HEK293 (cell line): Measurements from ENCODE around the gene SYTL5.

Source experiments
- CTCF ChIA-PET: fragments of 350-600 bp; formaldehyde crosslinking; extraction: SDS; loops from one replicate; lab custom pipeline; 2021; ENCODE audit warnings: antibody characterized with exemption; lab: Yijun Ruan, JAX
- POLR2A ChIA-PET: fragments of 300-600 bp; formaldehyde crosslinking; extraction: SDS; loops from one replicate; lab custom pipeline; 2020; ENCODE audit warnings: antibody characterized with exemption, inconsistent platforms; lab: Yijun Ruan, JAX
- H3K27ac ChIP-seq: fragments of 200-500 bp; sonication (Bioruptor generic); 2 replicates; pipeline ENCODE4 v1.5.1; 2014; ENCODE audit warnings: low read depth, low read length, control low read depth, inconsistent platforms; ENCODE audit errors: extremely low read depth
- H3K36me3 ChIP-seq, 2 experiments: fragments of 200-500 bp in 1 of 2; sonication (Bioruptor generic) in 1 of 2; 1 replicate in 1 of 2; 2 replicates in 1 of 2; pipeline ENCODE4 v1.5.1; 2014 to 2017; ENCODE audit warnings: inconsistent platforms in 2 of 2, low read length in 2 of 2; ENCODE audit not compliant: control insufficient read depth in 2 of 2, insufficient read depth in 1 of 2
- H3K4me1 ChIP-seq: fragments of 200-500 bp; sonication (Bioruptor generic); 2 replicates; pipeline ENCODE4 v1.5.1; 2014; ENCODE audit warnings: mild to moderate bottlenecking, low read length, inconsistent platforms; ENCODE audit not compliant: control insufficient read depth, insufficient read depth
- H3K4me3 ChIP-seq: 2 replicates; pipeline ENCODE4 v1.5.1; 2011; ENCODE audit warnings: low read depth, mild to moderate bottlenecking, control low read depth, low read length, moderate library complexity
- H3K9me3 ChIP-seq: fragments of 200-500 bp; sonication (Bioruptor generic); 2 replicates; pipeline ENCODE4 v1.5.1; 2014; ENCODE audit warnings: low read depth, low read length, inconsistent platforms; ENCODE audit not compliant: control insufficient read depth, insufficient read depth
- EGR2 ChIP-seq: fragments of 450-650 bp; formaldehyde crosslinking; IDR thresholded peaks from 2 replicates; pipeline ENCODE4 v1.5.1; 2016; ENCODE audit warnings: low read depth, missing biosample characterization, missing genetic modification characterization
- KLF1 ChIP-seq: fragments of 450-650 bp; formaldehyde crosslinking; IDR thresholded peaks from 2 replicates; pipeline ENCODE4 v1.5.1; 2016; ENCODE audit warnings: missing biosample characterization, missing genetic modification characterization
- PBX3 ChIP-seq: sonication (generic); formaldehyde crosslinking; IDR thresholded peaks from 2 replicates; pipeline ENCODE4 v1.8.1; 2022; ENCODE audit warnings: mild to moderate bottlenecking, moderate library complexity, missing genetic modification reagents
- ZFP3 ChIP-seq: fragments of 450-650 bp; formaldehyde crosslinking; IDR thresholded peaks from 2 replicates; pipeline ENCODE4 v1.5.1; 2016; ENCODE audit warnings: low read depth, missing biosample characterization, missing genetic modification characterization
- ZIC2 ChIP-seq: fragments of 450-650 bp; formaldehyde crosslinking; IDR thresholded peaks from 2 replicates; pipeline ENCODE4 v1.5.1; 2016; ENCODE audit warnings: missing biosample characterization, missing genetic modification characterization
- ZNF10 ChIP-seq: fragments of 450-650 bp; formaldehyde crosslinking; IDR thresholded peaks from 2 replicates; pipeline ENCODE4 v1.5.1; 2017; ENCODE audit warnings: missing biosample characterization, missing genetic modification characterization
- ZNF157 ChIP-seq: fragments of 450-650 bp; formaldehyde crosslinking; IDR thresholded peaks from 2 replicates; pipeline ENCODE4 v1.5.1; 2016; ENCODE audit warnings: missing biosample characterization, missing genetic modification characterization
- ZNF223 ChIP-seq: fragments of 450-650 bp; formaldehyde crosslinking; IDR thresholded peaks from 2 replicates; pipeline ENCODE4 v1.5.1; 2016; ENCODE audit warnings: missing biosample characterization, missing genetic modification characterization
- ZNF266 ChIP-seq: fragments of 450-650 bp; formaldehyde crosslinking; IDR thresholded peaks from 2 replicates; pipeline ENCODE4 v1.5.1; 2016; ENCODE audit warnings: missing biosample characterization, missing genetic modification characterization, low read depth
- ZNF302 ChIP-seq: fragments of 450-650 bp; formaldehyde crosslinking; IDR thresholded peaks from 2 replicates; pipeline ENCODE4 v1.5.1; 2016; ENCODE audit warnings: missing biosample characterization, missing genetic modification characterization, low read depth
- ZNF311 ChIP-seq: fragments of 450-650 bp; formaldehyde crosslinking; IDR thresholded peaks from 2 replicates; pipeline ENCODE4 v1.5.1; 2017; ENCODE audit warnings: missing biosample characterization, missing genetic modification characterization, borderline replicate concordance
- ZNF354C ChIP-seq: fragments of 450-650 bp; formaldehyde crosslinking; IDR thresholded peaks from 2 replicates; pipeline ENCODE4 v1.5.1; 2016; ENCODE audit warnings: missing biosample characterization, missing genetic modification characterization, low read depth, borderline replicate concordance
- ZNF362 ChIP-seq: fragments of 450-650 bp; formaldehyde crosslinking; IDR thresholded peaks from 2 replicates; pipeline ENCODE4 v1.5.1; 2016; ENCODE audit warnings: missing biosample characterization, missing genetic modification characterization
- ZNF610 ChIP-seq: fragments of 450-650 bp; formaldehyde crosslinking; IDR thresholded peaks from 2 replicates; pipeline ENCODE4 v1.5.1; 2016; ENCODE audit warnings: missing biosample characterization, missing genetic modification characterization, borderline replicate concordance
- ZNF623 ChIP-seq: fragments of 450-650 bp; formaldehyde crosslinking; IDR thresholded peaks from 2 replicates; pipeline ENCODE4 v1.5.1; 2016; ENCODE audit warnings: missing biosample characterization, missing genetic modification characterization
- ZNF670 ChIP-seq: fragments of 450-650 bp; formaldehyde crosslinking; IDR thresholded peaks from 2 replicates; pipeline ENCODE4 v1.5.1; 2016; ENCODE audit warnings: missing biosample characterization, missing genetic modification characterization, low read depth
- ZNF692 ChIP-seq: fragments of 450-650 bp; formaldehyde crosslinking; IDR thresholded peaks from 2 replicates; pipeline ENCODE4 v1.5.1; 2016; ENCODE audit warnings: missing biosample characterization, missing genetic modification characterization
- ZNF830 ChIP-seq: fragments of 450-650 bp; IDR thresholded peaks from 2 replicates; pipeline ENCODE4 v1.5.0; 2018; ENCODE audit warnings: missing biosample characterization, missing genetic modification characterization, low read depth, mild to moderate bottlenecking, moderate library complexity
- ZSCAN5A ChIP-seq: fragments of 450-650 bp; formaldehyde crosslinking; IDR thresholded peaks from 2 replicates; pipeline ENCODE4 v1.5.1; 2016; ENCODE audit warnings: missing biosample characterization, missing genetic modification characterization

Gene SYTL5

GRCh38 chrX:37976153-37976552 lies 30.2 kb upstream of the SYTL5 start (continued):
- no peak for TF ChIP-seq ZNF362 (tag by site-specific recombination)
- TF ChIP-seq, all 188 proteins: peak for 0

- Histone ChIP-seq H3K27ac (no peak overlapping the region), H3K9me3 (no peaks in the 10 kb centered on the region), H3K4me1 (no peaks in the 10 kb centered on the region), H3K4me3 (no peak overlapping the region), H3K36me3 (no peaks in the 10 kb centered on the region)
- ChIA-PET CTCF (no interaction called here), POLR2A (no interaction called here)
- TF ChIP-seq PBX3 (CRISPR knock-in tag) (no peak), ZNF623 (tag by site-specific recombination) (no peak), ZFP3 (no peak), ZNF157 (tag by site-specific recombination) (no peak), KLF1 (tag by site-specific recombination) (no peak), ZSCAN5A (no peak), ZNF830 (no peak), ZNF302 (tag by site-specific recombination) (no peak), ZNF266 (tag by site-specific recombination) (no peak), ZNF223 (no peak), ZNF354C (tag by site-specific recombination) (no peak), ZNF692 (tag by site-specific recombination) (no peak), ZNF670 (tag by site-specific recombination) (no peak), ZIC2 (tag by site-specific recombination) (no peak), EGR2 (no peak)
Observed at GRCh38 chrX:37984880-37985279, 21.5 kb upstream of the SYTL5 start.

GRCh38 chrX:37986893-37987292 lies 19.5 kb upstream of the SYTL5 start:
- H3K9me3 ChIP-seq, result no peaks in the 10 kb centered on the region

More at GRCh38 chrX:37986893-37987292, 19.5 kb upstream of the SYTL5 start:
- H3K4me1 ChIP-seq, result no peaks in the 10 kb centered on the region
- no peak overlapping the region for H3K27ac ChIP-seq
- ChIA-PET POLR2A (no interaction called here), CTCF (interaction anchor here (0.6 kb wide), 1 partner anchor 81 kb away, joined by 3 read pairs; no protein-coding TSS in a partner anchor)
- no peak overlapping the region for H3K4me3 ChIP-seq
- no peaks in the 10 kb centered on the region for H3K36me3 ChIP-seq
- no peak for TF ChIP-seq ZNF610
- no peak for TF ChIP-seq ZNF10
- TF ChIP-seq ZNF311, result no peak
- TF ChIP-seq, all 188 proteins: peak for 0
